ENCODE data around the gene STARD3NL.
A peak's percentile ranks its signal among the peaks of the same experiment; 100 is the strongest.
"Not testable (repeated sequence)": the region's sequence is repeated elsewhere in the genome, so short reads cannot be mapped to it uniquely, and the experiment has no call there.

Gene STARD3NL

DNA sequence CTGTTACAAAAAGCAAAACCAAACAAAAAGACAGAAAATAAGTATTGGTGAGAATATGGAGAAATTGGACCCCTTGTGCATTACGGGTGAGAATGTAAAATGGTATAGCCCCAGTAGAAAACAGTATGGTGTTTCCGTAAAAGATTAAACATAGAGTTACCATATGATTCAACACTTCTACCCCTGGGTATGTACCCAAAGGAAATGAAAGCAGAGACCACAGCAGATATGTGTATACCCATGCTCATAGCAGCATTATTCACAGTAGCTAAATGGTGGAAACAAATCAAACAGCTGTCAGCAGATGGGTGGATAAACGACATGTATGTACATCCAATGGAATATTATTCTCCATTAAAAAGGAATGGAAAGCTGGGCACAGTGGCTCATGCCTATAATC, 42.4 kb downstream of the STARD3NL start:
- no peak for DNase-seq

GRCh38 chr7:38222481-38223096, 44.5 kb downstream of the STARD3NL start:
- DNase-seq, result peak in 2 of 58 donors; percentile 32 to 52

DNA sequence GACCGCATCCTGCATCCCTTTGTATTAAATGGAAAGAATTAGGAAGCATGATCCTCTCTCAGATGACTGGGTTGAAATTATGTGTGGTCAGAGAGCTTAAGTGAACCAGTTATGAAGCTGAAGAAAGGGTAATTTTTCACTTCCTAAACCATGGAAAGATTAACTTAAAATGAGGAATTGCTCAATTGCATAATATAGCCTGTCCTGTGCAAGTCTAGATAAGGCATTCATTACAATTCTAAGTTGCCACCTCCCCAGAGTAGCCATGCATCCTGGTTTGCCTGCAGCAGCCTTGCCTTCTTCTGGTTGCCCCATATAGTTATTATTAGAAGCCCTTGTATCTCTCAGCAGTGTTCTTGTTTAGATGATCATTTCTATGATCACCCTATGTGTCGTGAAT, 45.3 kb downstream of the STARD3NL start:
- DNase-seq, result no peak

DNA sequence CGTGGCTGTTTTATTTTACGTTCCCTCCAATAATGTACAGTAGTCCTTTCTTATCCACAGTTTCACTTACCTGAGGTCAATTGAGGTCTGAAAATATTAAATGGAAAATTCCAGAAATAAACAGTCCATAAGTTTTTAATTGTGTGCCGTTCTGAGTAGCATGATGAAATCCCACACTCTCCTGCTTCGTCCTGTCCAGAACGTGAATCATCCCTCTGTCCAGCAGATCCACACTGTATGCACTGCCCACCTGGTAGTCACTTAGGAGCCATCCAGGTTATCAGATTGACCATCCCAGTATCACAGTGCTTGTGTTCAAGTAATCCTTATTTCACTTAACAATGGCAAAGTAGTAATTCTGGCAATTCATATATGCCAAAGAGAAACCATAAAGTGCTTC, 46.3 kb downstream of the STARD3NL start:
- DNase-seq, result no peak

DNA sequence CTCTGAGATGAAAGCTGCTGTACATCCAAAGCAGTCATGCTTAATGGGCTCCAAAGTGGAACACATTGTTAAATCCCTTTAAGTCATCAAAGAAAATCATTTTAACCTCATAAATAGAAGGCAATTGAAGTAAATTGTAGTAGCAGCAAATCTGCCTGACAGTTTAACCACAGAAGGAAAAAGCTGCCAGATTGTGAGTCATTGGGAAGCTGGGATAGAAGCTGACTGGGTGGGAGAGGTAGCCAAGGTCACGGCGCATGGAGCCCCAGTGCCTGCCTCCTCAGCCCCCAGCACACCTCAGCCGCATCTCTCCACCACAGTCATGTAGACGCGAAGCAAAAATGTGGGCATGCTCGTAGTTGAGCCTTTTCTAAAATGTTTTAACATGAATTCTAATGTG, 51.3 kb downstream of the STARD3NL start:
- no peak for DNase-seq

GRCh38 chr7:38229884-38230642, 52.0 kb downstream of the STARD3NL start:
- DNase-seq, result no peak

DNA sequence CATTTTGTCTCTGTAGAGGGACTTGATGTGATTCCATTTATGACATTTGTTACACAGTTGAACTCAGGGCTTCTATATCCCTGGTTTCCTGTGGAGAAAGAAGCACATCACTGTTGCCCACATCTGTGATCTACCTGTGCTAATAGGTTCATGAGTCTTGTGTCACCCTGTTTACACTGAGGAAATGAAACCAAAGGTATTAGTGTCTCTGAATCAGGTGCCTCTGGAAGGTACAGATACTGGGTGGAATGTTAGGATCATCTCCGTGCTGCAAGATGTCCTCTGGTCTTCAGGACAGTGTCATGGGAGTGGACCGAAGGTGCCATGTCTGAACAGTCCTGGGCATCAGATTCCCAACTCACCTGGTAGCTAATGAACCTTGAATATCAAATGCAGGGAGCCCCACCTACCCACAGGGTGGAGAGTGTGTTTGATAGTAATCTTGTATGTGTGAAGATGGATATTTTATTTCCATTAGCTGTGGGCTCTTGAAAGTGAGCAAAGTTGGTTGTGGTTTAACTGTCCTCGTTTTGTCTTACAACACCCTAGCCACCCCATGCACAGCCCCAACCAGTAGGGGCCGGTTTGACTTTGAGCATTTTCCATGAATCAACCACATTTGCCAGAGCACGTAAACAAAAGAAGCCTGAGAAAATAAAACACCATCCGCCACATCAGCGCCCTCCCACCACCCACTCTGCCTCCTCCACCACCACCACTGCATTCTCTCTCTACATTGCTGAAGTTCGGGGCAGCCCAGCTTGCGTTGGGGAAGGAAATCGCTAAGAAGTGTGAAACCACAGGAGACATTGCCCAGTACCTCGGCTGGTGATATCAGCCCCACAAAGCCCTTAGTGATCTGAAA, 54.7 kb downstream of the STARD3NL start:
- no peak for DNase-seq

- not testable (repeated sequence) for DNase-seq
Observed at GRCh38 chr7:38234759-38235158, 56.7 kb downstream of the STARD3NL start.

GRCh38 chr7:38235606-38236005, 57.6 kb downstream of the STARD3NL start:
- DNase-seq, result no peak

DNA sequence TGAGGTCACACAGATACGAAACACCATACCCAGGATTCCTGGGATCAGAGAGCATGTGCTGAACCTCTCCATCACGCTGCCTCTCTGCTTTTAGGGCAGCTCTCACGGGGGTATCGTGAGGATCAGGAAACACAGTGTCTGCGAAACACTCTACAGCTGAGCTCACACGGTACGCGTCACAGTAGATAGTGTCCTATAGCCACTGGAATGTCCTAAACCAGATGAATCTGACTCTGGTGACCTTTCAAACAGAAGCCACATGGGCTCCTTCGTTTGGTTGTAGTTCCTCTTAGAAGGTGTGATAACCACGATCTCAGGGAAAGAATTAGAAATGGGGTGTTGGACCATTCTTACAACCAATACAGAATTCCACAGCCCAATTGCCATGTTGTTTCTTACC, 61.1 kb downstream of the STARD3NL start:
- DNase-seq, result not testable (repeated sequence)

GRCh38 chr7:38241071-38241470, 63.0 kb downstream of the STARD3NL start:
- DNase-seq, result no peak

DNA sequence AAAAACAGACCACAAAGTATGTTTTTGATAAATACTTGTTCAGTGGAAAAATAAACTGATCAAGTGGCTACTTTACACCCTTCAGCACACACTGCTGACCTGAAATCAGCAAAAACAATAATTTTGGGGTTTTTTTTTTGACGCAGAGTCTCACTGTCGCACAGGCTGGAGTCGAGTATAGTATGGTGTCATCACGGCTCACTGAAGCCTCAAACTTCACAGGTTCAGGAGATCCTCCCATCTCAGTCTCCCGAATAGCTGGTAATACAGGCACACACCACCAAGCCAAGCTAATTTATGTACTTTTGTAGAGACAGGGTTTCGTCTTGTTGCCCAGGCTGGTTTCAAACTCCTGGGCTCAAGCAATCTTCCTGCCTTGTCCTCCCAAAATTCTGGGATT, 64.8 kb downstream of the STARD3NL start:
- no peak for DNase-seq

DNA sequence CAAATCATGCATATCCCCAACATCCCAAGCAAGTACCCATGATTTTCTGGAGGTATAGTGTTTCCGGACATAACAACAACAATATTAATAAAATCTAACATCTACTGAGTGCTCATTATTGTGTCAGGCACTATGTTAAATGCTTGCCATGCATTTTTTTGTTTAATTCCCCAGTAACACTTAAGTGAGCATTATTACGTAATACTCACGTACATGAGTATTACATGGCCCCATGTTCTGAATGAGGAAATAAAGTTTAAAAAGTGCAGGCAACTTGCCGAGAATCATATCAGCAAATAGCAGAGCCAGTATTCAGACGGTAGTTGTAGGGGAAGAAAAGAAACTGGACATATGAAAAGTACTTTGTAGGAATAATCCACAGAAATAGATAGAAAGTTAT, 65.3 kb downstream of the STARD3NL start:
- DNase-seq, result not testable (repeated sequence)

GRCh38 chr7:38244516-38244915, 66.5 kb downstream of the STARD3NL start:
- DNase-seq, result no peak

DNA sequence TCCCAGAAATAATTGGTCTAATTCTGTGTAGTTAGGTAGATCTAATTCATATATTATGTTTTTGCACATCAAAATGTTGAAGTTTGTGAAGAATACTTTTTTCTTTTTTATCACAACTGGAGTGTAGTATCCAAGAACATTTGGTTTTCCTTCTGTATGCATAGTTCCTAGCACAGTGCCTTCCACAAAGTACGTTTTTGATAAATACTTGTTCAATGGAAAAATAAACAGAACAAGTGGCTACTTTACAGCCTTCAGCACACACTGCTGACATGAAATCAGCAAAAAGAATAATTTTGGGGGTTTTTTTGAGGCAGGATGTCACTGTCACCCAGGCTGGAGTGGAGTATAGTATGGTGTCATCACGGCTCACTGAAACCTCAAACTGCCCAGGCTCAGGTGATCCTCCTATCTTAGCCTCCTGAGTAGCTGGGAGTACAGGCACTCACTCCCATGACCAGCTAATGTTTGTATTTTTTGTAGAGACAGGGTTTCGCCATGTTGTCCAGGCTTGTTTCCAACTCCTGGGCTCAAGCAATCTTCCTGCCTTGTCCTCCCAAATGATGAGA, 67.4 kb downstream of the STARD3NL start:
- no peak for DNase-seq

DNA sequence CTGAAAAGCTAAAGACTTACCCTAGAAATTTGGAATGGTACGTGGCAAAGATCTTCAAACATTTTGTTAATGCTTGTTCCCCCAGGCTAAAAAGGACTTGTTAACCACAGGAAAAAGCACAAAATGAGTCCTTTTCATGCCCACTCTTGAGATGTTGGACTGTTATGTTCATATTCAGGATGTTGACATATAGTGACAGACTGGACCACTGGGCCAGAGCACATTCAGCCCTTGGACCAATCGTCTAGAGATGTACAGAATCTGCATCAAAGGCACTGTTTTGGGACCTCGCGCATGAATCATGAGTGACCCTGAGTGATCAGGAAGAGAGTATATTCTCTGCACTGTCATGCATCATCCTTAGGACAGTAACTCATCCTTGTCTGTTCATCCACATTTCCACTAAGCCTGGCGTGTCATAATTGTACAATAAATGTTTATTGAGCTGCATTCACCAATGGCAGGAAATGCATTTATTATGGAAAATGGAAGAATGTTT, 70.1 kb downstream of the STARD3NL start:
- DNase-seq, result no peak

DNA sequence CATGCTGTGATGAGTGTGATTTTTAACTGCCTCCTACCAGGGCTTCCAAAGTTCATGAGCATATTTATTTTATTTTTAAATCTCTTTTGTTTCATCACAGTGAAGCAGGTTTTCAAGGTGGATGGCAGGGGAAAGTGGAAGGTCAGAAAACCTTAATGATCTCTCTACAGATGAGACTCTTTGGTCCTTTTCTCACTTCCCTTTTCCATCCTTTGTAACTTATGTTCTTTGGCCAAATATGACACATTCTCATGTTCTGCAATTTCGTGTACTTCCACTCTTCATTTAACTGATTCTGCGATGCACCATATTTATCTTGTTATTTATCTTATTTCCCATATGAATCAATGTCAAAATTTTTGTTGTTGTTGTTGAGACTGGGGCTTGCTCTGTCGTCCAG, 71.8 kb downstream of the STARD3NL start:
- not testable (repeated sequence) for DNase-seq

DNA sequence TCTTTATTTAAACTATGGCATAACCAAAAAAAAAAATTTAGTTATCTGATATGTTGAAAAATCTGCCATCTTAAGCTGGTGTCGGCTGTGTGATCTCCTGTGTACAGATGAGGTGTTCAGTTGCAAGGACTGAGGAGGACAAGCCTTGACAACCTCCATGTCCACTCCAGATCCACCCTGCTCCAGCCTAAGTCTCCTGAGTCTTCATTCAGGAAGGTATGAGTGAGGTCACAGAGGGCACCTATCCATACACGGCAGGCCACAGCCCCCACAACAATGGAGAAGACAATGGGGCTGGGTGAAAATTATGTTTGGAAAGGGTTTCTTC, 79.3 kb downstream of the STARD3NL start:
- no peak for DNase-seq

DNA sequence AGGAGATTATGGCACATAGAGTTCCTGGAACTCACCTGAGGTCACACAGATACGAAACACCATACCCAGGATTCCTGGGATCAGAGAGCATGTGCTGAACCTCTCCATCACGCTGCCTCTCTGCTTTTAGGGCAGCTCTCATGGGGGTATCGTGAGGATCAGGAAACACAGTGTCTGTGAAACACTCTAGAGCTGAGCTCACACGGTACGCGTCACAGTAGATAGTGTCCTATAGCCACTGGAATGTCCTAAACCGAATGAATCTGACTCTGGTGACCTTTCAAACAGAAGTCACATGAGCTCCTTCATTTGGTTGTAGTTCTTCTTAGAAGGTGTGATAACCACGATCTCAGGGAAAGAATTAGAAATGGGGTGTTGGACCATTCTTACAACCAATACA, 81.1 kb downstream of the STARD3NL start:
- DNase-seq, result not testable (repeated sequence)

- DNase-seq, result not testable (repeated sequence)
Observed at GRCh38 chr7:38261601-38262000, 83.6 kb downstream of the STARD3NL start.

- peak in 1 of 58 donors; percentile 5 for DNase-seq
Observed at GRCh38 chr7:38262026-38262425, 84.0 kb downstream of the STARD3NL start.

- peak in 1 of 58 donors; percentile 13 for DNase-seq
Observed at GRCh38 chr7:38262545-38262944, 84.5 kb downstream of the STARD3NL start.

Measured in anterior cingulate cortex (tissue), 58 donors.